ENCODE data around the gene BRAF.

BRAF gene

GRCh38 chr7:140673063-140673773 lies 251.5 kb downstream of the BRAF start (continued):
- peak; percentile 54; the same call in 1 of the 2 replicates for TF ChIP-seq INSM2 (tag by site-specific recombination; IDR thresholded peaks at IDR 0.05)
- no peak for TF ChIP-seq ZNF513 (tag by site-specific recombination; IDR thresholded peaks at IDR 0.05)
- TF ChIP-seq ZSCAN4 (tag by site-specific recombination; IDR thresholded peaks at IDR 0.05): no peak; the same call in 1 of the 2 replicates
- no peak for TF ChIP-seq ZNF114 (tag by site-specific recombination; IDR thresholded peaks at IDR 0.05)
- no peak; the same call in 1 of the 2 replicates for TF ChIP-seq ZNF610 (tag by site-specific recombination; IDR thresholded peaks at IDR 0.05; ENCODE audit: borderline replicate concordance)
- TF ChIP-seq ZBTB8A (tag by site-specific recombination; IDR thresholded peaks at IDR 0.05): peak; percentile 90
- TF ChIP-seq ZNF416 (tag by site-specific recombination; IDR thresholded peaks at IDR 0.05): no peak
- TF ChIP-seq GLIS2 (tag by site-specific recombination; IDR thresholded peaks at IDR 0.05): peak; percentile 88
- TF ChIP-seq ZNF2 (tag by site-specific recombination; IDR thresholded peaks at IDR 0.05): peak; percentile 31; the same call in 1 of the 2 replicates
- no peak for TF ChIP-seq HOXD13 (CRISPR knock-in tag; IDR thresholded peaks at IDR 0.05; ENCODE audit: borderline replicate concordance)
- TF ChIP-seq ZNF37A (tag by site-specific recombination; IDR thresholded peaks at IDR 0.05): no peak
- no peak for TF ChIP-seq ZNF548 (tag by site-specific recombination; IDR thresholded peaks at IDR 0.05)
- TF ChIP-seq ZXDB (tag by site-specific recombination; IDR thresholded peaks at IDR 0.05): peak; percentile 83
- peak; percentile 97 for TF ChIP-seq ZNF335 (tag by site-specific recombination; conservative IDR thresholded peaks at IDR 0.05)
- TF ChIP-seq ZNF214 (tag by site-specific recombination; IDR thresholded peaks at IDR 0.05; ENCODE audit: borderline replicate concordance): no peak
- no peak for TF ChIP-seq ZNF488 (tag by site-specific recombination; IDR thresholded peaks at IDR 0.05)
- no peak for TF ChIP-seq ZNF366 (tag by site-specific recombination; conservative IDR thresholded peaks at IDR 0.05)
- no peak for TF ChIP-seq ZNF175 (tag by site-specific recombination; IDR thresholded peaks at IDR 0.05)
- peak; percentile 58; the same call in 1 of the 2 replicates for TF ChIP-seq ZNF629 (tag by site-specific recombination; IDR thresholded peaks at IDR 0.05)
- peak; percentile 60; the same call in 1 of the 2 replicates for TF ChIP-seq REPIN1 (tag by site-specific recombination; IDR thresholded peaks at IDR 0.05; ENCODE audit: low read depth)
- TF ChIP-seq ZNF561 (tag by site-specific recombination; IDR thresholded peaks at IDR 0.05; ENCODE audit: borderline replicate concordance): peak; percentile 63
- TF ChIP-seq ZNF473 (tag by site-specific recombination; IDR thresholded peaks at IDR 0.05): no peak
- peak; percentile 93 for TF ChIP-seq ZBTB26 (tag by site-specific recombination; optimal IDR thresholded peaks at IDR 0.05)
- TF ChIP-seq KLF9 (tag by site-specific recombination; IDR thresholded peaks at IDR 0.05; ENCODE audit: low read depth): peak; percentile 46; the same call in 1 of the 2 replicates
- no peak for TF ChIP-seq ZNF324 (tag by site-specific recombination; IDR thresholded peaks at IDR 0.05)
- no peak for TF ChIP-seq ZNF645 (tag by site-specific recombination; IDR thresholded peaks at IDR 0.05)
- TF ChIP-seq ZBTB21 (tag by site-specific recombination; IDR thresholded peaks at IDR 0.05): no peak
- TF ChIP-seq SCRT2 (tag by site-specific recombination; IDR thresholded peaks at IDR 0.05): no peak
- TF ChIP-seq ZNF16 (tag by site-specific recombination; IDR thresholded peaks at IDR 0.05; ENCODE audit: low read depth): peak; percentile 88
- peak; percentile 75 for TF ChIP-seq EGR2 (tag by site-specific recombination; IDR thresholded peaks at IDR 0.05; ENCODE audit: low read depth)
- TF ChIP-seq SETDB1 (IDR thresholded peaks at IDR 0.05; ENCODE audit: insufficient read length, low read length): no peak
- no peak for TF ChIP-seq ZNF174 (tag by site-specific recombination; IDR thresholded peaks at IDR 0.05)

Measured in HEK293 (cell line).